GM12865 (cell line): ENCODE measurements around the gene MYD88.
A peak's percentile ranks its signal among the peaks of the same experiment; 100 is the strongest.
"Not testable (repeated sequence)": the region's sequence is repeated elsewhere in the genome, so short reads cannot be mapped to it uniquely, and the experiment has no call there.

Experiments used
- DNase-seq: peaks from one replicate; pipeline ENCODE4 v3.0.0; 2010; ENCODE audit warnings: low read depth
- H3K4me3 ChIP-seq: 2 replicates; pipeline ENCODE4 v1.5.1; 2011; ENCODE audit warnings: mild to moderate bottlenecking, low read depth, low read length, control low read depth
- CTCF ChIP-seq: IDR thresholded peaks from 2 replicates; pipeline ENCODE4 v1.5.1; 2011; ENCODE audit warnings: low read length, control low read depth, low read depth, inconsistent platforms; ENCODE audit not compliant: insufficient read depth; ENCODE audit errors: missing control alignments

Gene MYD88

GRCh38 chr3:38133557-38134405 is 4.7 kb upstream of the MYD88 start:
- no peak overlapping the region for H3K4me3 ChIP-seq
- DNase-seq: no peak
- TF ChIP-seq CTCF: no peak

GRCh38 chr3:38134517-38135143 is 3.8 kb upstream of the MYD88 start:
- not testable (repeated sequence) for H3K4me3 ChIP-seq, DNase-seq

GRCh38 chr3:38135621-38136277 is 2.7 kb upstream of the MYD88 start:
- not testable (repeated sequence) for DNase-seq

GRCh38 chr3:38136393-38136776 is 2.1 kb upstream of the MYD88 start:
- DNase-seq: peak; percentile 65
- no peak for TF ChIP-seq CTCF
- H3K4me3 ChIP-seq: peak overlapping the region; percentile 89

More at GRCh38 chr3:38135621-38136277, 2.7 kb upstream of the MYD88 start:
- H3K4me3 ChIP-seq: peak overlapping the region; percentile 89

GRCh38 chr3:38136777-38137614 is 1.5 kb upstream of the MYD88 start, which contains the start of gene ACAA1:
ACAA1 (minus strand) TSS chr3:38137127; CDS start chr3:38137035, 92 bp downstream.
- no peak for TF ChIP-seq CTCF
- peak within 1 kb of the TSS; percentile 92 for H3K4me3 ChIP-seq
- DNase-seq: peak; percentile 99

- H3K4me3 ChIP-seq: peak overlapping the region; percentile 92
- DNase-seq: peak; percentile 63
- no peak for TF ChIP-seq CTCF
Observed at GRCh38 chr3:38137615-38138348, 679 bp upstream of the MYD88 start.

GRCh38 chr3:38139191-38139590 is 730 bp downstream of the MYD88 start:
- DNase-seq: no peak
- H3K4me3 ChIP-seq: peak overlapping the region; percentile 92
- no peak for TF ChIP-seq CTCF
